ENCODE measurements around the gene CLIC5. TPM values are rescaled to one million over a fixed set of nuclear protein-coding genes. Genes with fewer than 3 reads are reported as not detected.

CLIC5 gene
- total RNA-seq, 4 donors from 2014 or later: 0.56 to 1.3 (median 1.2) TPM

DNA sequence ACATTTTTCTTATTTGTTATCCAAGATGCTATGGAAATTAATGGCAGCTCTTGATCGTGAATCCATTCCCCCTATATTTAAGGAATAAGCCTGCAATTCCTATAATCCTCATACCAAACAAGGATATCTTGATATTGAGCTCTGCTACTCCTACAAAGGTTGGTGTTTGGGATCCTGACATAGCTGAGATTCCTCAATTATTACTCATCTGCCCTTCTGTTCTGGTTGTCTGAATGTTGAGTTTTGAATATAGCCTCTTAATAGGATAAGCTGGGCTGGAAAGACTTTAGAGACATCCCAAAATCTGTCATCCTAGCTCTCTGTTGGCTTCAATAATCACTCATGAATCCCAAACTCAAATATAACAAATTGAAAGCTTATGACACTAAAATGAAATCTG is 49.9 kb downstream of the CLIC5 start:
- no peak for DNase-seq
- no peaks in the 10 kb centered on the region for H3K27me3 ChIP-seq
- WGBS, 2 donors: 56 to 82% methylated on average over 1 of the region's 1 CpG

GRCh38 chr6:45965007-45965406 is 50.7 kb downstream of the CLIC5 start:
- Histone ChIP-seq H3K36me3 (no peaks in the 10 kb centered on the region), H3K27ac (no peak overlapping the region), H3K4me3 (no peak overlapping the region), H3K4me1 (no peaks in the 10 kb centered on the region), H3K27me3 (no peaks in the 10 kb centered on the region), H3K9me3 (no peaks in the 10 kb centered on the region)
- intact Hi-C loops (cut with DNase I): no loop called here
- WGBS, 2 donors: 60 to 71% methylated on average over 1 of the region's 1 CpG
- TF ChIP-seq, protein P1, sequence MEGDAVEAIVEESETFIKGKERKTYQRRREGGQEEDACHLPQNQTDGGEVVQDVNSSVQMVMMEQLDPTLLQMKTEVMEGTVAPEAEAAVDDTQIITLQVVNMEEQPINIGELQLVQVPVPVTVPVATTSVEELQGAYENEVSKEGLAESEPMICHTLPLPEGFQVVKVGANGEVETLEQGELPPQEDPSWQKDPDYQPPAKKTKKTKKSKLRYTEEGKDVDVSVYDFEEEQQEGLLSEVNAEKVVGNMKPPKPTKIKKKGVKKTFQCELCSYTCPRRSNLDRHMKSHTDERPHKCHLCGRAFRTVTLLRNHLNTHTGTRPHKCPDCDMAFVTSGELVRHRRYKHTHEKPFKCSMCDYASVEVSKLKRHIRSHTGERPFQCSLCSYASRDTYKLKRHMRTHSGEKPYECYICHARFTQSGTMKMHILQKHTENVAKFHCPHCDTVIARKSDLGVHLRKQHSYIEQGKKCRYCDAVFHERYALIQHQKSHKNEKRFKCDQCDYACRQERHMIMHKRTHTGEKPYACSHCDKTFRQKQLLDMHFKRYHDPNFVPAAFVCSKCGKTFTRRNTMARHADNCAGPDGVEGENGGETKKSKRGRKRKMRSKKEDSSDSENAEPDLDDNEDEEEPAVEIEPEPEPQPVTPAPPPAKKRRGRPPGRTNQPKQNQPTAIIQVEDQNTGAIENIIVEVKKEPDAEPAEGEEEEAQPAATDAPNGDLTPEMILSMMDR (IDR thresholded peaks at IDR 0.05): no peak
- no peak for TF ChIP-seq POLR2A (IDR thresholded peaks at IDR 0.05)
- DNase-seq: no peak

More for the DNA sequence above, 49.9 kb downstream of the CLIC5 start:
- Histone ChIP-seq H3K4me1 (no peaks in the 10 kb centered on the region), H3K27ac (no peak overlapping the region), H3K9me3 (no peaks in the 10 kb centered on the region), H3K36me3 (no peaks in the 10 kb centered on the region), H3K4me3 (no peak overlapping the region)
- intact Hi-C loops (cut with DNase I): no loop called here
- TF ChIP-seq POLR2A (IDR thresholded peaks at IDR 0.05): no peak
- TF ChIP-seq, protein P1 (IDR thresholded peaks at IDR 0.05): no peak

DNA sequence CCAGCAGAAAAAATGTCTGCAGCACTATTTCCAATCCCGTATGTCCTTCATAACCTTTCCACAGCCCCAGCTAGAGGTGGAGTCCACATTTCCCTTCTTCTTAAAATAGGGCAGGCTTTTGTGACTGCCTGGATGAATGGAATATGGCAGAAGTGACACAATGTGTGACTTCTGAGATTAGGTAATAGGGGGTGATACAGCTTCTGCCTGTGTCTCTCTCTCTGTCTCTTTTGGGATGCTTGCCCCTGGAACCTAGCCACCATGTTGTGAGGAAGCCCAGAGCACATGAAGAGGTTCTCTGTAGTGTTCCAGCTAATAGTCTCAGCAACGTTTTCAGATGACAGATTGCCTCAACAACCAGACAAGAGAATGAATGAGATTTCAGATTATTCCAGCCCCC is 51.4 kb downstream of the CLIC5 start:
- Histone ChIP-seq H3K27ac (no peak overlapping the region), H3K4me1 (no peaks in the 10 kb centered on the region), H3K27me3 (no peaks in the 10 kb centered on the region), H3K9me3 (no peaks in the 10 kb centered on the region), H3K36me3 (no peaks in the 10 kb centered on the region), H3K4me3 (no peak overlapping the region)
- DNase-seq: no peak
- intact Hi-C loops (cut with DNase I): no loop called here
- TF ChIP-seq POLR2A (IDR thresholded peaks at IDR 0.05): no peak
- TF ChIP-seq, protein P1 (IDR thresholded peaks at IDR 0.05): no peak
- 54 to 70% methylated on average over 2 of the region's 2 CpGs for WGBS, 2 donors

DNA sequence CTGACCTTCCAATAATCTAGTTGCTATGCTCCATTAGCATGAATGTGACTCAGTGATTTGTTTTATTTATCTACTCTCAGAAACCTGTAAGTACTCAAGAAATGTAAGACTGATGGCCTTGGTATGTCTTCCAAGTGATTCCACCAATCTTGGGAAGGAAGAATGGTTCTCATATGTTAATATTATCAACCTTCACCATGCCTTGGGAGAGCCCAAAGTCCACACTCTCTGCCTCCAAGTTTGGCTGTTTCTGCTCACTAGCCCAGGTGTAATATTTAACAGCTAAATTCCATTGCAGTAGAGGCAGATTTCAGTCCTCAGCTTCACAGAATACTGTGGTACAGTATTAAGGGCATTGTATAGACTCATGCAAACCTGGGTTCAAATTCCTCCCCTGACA is 51.8 kb downstream of the CLIC5 start:
- intact Hi-C loops (cut with DNase I): no loop called here
- no peak for TF ChIP-seq POLR2A (IDR thresholded peaks at IDR 0.05)
- TF ChIP-seq, protein P1 (IDR thresholded peaks at IDR 0.05): no peak
- no peak overlapping the region for H3K4me3 ChIP-seq
- DNase-seq: no peak
- H3K27ac ChIP-seq: no peak overlapping the region
- H3K9me3 ChIP-seq: no peaks in the 10 kb centered on the region
- H3K36me3 ChIP-seq: no peaks in the 10 kb centered on the region
- no peaks in the 10 kb centered on the region for H3K4me1 ChIP-seq
- no peaks in the 10 kb centered on the region for H3K27me3 ChIP-seq

DNA sequence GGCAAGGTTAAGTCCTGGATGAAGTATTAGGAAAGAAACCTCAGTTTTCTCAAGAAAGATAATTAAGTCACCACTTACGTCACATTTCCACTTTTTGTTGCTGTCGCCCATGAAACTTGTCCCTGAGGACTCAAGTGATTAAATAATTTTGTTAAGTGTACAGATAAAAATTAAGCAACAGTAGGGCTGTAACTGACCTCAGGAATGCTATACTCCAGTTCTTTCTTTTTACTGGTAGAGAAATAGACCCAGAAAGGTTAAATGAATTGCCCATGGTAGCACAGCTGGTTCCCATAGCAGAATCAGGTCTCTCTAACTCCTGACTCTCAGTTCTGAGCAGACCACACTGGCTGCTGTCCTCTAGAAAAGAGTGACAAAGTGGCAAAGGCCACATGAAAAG is 54.5 kb downstream of the CLIC5 start:
- no peak for DNase-seq
- Histone ChIP-seq H3K36me3 (no peaks in the 10 kb centered on the region), H3K9me3 (no peaks in the 10 kb centered on the region), H3K4me1 (no peaks in the 10 kb centered on the region), H3K4me3 (no peak overlapping the region), H3K27me3 (no peaks in the 10 kb centered on the region), H3K27ac (no peak overlapping the region)
- intact Hi-C loops (cut with DNase I): no loop called here
- TF ChIP-seq, protein P1 (IDR thresholded peaks at IDR 0.05): no peak
- no peak for TF ChIP-seq POLR2A (IDR thresholded peaks at IDR 0.05)
- WGBS, 2 donors: 72 to 88% methylated on average over 2 of the region's 2 CpGs

Data from esophagus squamous epithelium (tissue), 5 donors.